Measurements from ENCODE around the gene KCNIP1. TPM values are rescaled to one million over a fixed set of nuclear protein-coding genes. Genes with fewer than 3 reads are reported as not detected.

KCNIP1 gene
- polyA plus RNA-seq, 3 donors, result 0.09 to 0.79 (median 0.18) TPM

GRCh38 chr5:170499621-170500020 lies 4.2 kb upstream of the KCNIP1 start:
- no peak overlapping the region for H3K27ac ChIP-seq (ENCODE audit: low read depth, low read length)
- 93 to 96% (median 95%) methylated on average over 2 of the region's 2 CpGs for WGBS, 3 donors

- 79 to 90% (median 88%) methylated on average over 1 of the region's 1 CpG for WGBS, 3 donors
- no peak overlapping the region for H3K27ac ChIP-seq (ENCODE audit: low read depth, low read length)
Measured at GRCh38 chr5:170501361-170501760, 2.5 kb upstream of the KCNIP1 start.

DNA sequence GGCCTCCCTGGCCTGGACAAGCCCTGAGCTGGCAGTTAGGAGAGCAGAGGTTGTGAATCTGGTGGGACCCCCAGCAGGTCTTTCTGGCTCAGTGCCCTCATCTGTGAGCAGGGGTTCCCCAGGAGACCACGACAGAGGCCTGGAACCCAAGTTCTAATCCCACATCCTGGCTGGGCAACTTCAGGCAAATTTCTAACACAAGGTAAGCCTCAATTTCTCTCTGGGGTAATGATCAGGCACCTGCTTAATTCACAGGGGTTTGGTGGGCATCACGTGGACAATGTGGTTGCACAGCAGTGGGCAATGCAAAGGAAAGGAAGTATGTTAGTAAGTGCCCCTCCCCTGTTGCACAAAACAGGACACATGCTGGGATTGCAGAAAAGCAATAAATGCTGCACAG lies 1.9 kb upstream of the KCNIP1 start:
- H3K27ac ChIP-seq (ENCODE audit: low read depth, low read length), result no peak overlapping the region
- WGBS, 3 donors, result 57 to 78% (median 64%) methylated on average over 2 of the region's 2 CpGs

DNA sequence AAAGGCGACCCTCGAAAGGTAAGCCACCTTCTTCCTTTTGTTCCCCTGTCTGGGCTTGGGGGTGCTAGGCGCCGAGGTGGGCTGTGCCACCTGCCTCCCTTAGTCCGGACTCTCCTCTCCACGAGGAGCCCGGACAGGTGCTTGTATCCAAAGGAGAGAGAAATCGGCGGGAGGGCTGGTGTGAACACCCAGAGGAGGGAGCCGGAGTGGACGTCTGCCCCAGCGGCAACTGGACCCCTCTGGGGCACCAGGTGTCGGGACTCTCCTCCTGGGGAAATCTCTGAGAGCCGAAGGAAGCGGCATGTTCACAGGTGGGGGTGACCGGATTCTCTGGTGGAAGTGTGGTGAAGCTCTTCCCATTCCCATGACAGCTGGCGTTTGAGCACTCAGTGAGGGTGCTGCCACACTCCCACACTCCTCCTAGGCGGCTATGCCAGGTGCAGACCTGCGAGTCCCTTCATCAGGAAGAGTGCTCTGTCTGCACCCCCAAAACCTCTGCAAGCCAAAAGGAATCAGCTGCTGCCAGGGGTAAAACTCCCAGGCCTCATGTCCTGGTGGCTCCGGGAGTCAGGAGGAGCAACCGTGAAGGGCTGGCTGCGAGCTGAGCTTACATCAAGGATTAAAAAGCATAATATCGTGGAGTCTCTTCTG lies 921 bp downstream of the KCNIP1 start:
- WGBS, 3 donors, result 53 to 89% (median 84%) methylated on average over 23 of the region's 23 CpGs
- H3K27ac ChIP-seq (ENCODE audit: low read depth, low read length), result no peak overlapping the region

DNA sequence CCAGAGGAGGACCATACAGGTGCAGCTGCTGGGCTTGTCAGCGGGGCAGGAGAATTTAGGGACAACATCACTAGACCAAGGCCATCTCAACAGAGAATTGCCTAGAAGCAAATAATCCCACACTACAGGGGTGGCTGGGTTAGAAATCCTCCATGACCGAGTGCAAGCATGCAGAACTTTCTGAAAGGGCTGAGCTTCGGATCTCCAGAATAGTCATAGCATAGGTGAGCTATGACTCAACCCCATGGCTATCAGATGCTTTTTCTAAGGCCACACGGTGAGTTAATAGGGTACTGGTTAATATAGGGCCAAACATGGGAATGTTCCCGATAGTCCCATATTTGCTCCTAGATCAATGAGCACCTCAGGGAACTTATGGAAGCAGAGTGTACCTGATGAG lies 4.2 kb downstream of the KCNIP1 start:
- H3K27ac ChIP-seq (ENCODE audit: low read depth, low read length), result no peak overlapping the region
- 78 to 94% (median 85%) methylated on average over 5 of the region's 5 CpGs for WGBS, 3 donors

- no peak overlapping the region for H3K27ac ChIP-seq (ENCODE audit: low read depth, low read length)
- WGBS, 3 donors, result 69 to 73% (median 72%) methylated on average over 8 of the region's 8 CpGs
Measured at GRCh38 chr5:170508660-170509347, 5.0 kb downstream of the KCNIP1 start.

- WGBS, 3 donors, result 89 to 97% (median 90%) methylated on average over 1 of the region's 1 CpG
- no peak overlapping the region for H3K27ac ChIP-seq (ENCODE audit: low read depth, low read length)
Measured at GRCh38 chr5:170509348-170509660, 5.5 kb downstream of the KCNIP1 start.

GRCh38 chr5:170510126-170510525 lies 6.3 kb downstream of the KCNIP1 start:
- no peak overlapping the region for H3K27ac ChIP-seq (ENCODE audit: low read depth, low read length)
- 89 to 95% (median 95%) methylated on average over 7 of the region's 7 CpGs for whole genome bisulfite sequencing, 3 donors

DNA sequence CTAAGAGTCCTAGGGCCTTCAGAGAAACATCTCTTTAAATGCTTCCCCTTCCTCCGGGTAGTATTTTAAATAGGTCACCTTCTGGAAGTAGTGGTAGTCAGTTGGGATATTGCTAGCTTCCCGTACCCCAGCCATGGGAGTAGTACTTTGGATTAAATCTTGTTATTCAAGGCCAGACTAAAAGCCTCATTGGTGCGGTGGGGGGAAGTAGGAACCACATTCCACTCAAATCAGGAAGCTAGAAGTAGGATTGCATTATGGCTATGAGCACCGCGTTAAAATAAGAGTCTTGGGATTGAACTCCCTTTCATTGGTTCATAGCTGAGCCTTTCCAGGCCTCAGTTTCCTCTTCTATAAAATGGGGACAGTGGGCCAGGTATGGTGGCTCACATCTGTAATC lies 6.7 kb downstream of the KCNIP1 start:
- no peak overlapping the region for H3K27ac ChIP-seq (ENCODE audit: low read depth, low read length)
- 68 to 88% (median 69%) methylated on average over 5 of the region's 5 CpGs for WGBS, 3 donors

DNA sequence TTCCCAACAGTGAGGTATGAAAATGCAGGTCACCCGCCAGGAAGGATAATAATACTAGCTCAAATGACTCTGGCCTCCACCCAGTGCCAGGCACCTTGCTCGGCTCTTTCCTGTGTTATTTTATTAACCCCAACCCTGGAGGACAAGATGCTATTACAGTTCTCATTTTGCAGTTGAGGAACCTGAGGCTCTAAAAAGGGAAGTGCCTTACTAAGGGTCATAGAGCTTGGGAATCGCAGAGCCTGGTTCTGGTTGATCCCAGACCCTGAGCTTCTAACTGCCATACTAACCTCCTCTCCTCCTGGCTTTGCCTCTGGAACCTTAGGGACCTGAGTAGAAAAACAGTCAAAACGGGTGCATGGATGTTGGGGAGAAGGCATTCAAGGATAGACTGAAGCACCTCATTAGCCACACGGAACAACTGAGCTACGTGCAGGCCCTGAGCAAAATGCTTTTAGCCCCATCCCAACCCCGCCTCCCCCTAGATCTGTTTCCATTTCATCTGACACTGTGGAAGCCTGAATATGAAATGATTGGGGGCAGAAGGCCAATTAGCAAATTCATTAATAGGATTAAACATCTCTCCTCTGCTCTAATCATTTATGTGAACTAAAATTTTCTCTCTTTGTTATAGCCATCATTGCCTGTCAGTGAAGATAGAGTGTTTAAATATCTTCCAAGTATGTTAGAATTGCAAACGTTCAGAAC lies 7.9 kb downstream of the KCNIP1 start:
- 80 to 87% (median 83%) methylated on average over 8 of the region's 8 CpGs for WGBS, 3 donors
- no peak overlapping the region for H3K27ac ChIP-seq (ENCODE audit: low read depth, low read length)

GRCh38 chr5:170513856-170514525 lies 10.2 kb downstream of the KCNIP1 start:
- 77 to 93% (median 88%) methylated on average over 5 of the region's 5 CpGs for WGBS, 3 donors
- H3K27ac ChIP-seq (ENCODE audit: low read depth, low read length), result no peak overlapping the region

DNA sequence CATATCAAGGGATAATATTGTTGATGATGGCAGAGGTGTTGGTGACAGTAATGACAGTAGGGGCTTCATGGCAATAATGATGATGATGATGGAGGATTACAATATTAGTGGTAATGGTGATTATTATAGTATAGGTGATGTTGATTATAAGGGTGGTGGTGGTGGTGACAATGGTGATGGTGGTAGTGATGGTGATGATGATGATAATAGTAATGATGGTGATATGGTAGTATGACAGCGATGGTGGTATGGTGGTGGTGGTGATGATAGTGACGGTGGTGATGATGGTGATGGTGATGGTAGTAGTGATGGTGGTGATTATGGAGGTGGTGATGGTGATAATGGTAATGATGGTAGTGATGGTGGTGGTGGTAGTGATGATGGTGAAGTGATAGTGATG lies 13.6 kb downstream of the KCNIP1 start:
- 77 to 98% (median 94%) methylated on average over 2 of the region's 2 CpGs for WGBS, 3 donors
- H3K27ac ChIP-seq (ENCODE audit: low read depth, low read length), result no peak overlapping the region

DNA sequence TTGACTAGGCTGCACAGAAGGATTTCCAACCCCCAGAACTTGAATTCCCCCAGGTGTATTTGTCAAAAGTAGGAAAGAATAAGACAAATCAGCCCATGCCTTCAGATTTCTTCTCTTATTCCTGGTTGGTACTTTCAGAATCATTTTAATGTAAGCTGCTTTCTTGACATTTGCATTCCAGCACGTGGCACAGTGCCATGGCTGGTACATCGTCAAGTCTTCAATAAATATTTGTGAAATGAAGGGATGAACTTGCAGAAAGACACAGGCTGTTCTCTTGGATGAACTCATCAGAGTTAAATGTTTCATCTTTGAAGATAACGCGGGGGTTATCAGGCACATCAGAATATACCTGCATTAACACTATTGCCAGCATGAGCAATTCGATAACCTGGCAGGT lies 14.5 kb downstream of the KCNIP1 start:
- 73 to 85% (median 82%) methylated on average over 5 of the region's 5 CpGs for WGBS, 3 donors
- H3K27ac ChIP-seq (ENCODE audit: low read depth, low read length), result no peak overlapping the region

DNA sequence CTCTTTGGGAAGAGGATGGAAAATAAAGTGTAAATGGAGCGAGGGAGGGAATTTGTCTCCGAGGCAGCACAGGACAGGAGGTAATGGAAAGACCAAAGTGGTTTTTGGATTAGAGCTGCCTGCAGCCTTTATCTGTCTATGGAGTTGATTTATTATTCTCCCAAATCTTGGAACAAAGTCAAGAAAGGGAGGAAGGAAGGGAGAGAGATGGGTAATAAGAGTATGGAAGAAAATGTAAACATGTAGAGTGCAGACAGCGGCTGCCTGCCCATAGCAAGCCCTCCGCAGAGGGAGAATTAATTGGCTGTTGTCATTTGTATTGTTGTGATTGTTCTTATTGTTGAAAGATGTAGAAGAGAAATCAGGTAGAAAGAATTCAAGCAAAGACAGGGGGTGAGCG lies 15.7 kb downstream of the KCNIP1 start:
- WGBS, 3 donors, result 69 to 76% (median 75%) methylated on average over 5 of the region's 5 CpGs
- H3K27ac ChIP-seq (ENCODE audit: low read depth, low read length), result no peak overlapping the region

DNA sequence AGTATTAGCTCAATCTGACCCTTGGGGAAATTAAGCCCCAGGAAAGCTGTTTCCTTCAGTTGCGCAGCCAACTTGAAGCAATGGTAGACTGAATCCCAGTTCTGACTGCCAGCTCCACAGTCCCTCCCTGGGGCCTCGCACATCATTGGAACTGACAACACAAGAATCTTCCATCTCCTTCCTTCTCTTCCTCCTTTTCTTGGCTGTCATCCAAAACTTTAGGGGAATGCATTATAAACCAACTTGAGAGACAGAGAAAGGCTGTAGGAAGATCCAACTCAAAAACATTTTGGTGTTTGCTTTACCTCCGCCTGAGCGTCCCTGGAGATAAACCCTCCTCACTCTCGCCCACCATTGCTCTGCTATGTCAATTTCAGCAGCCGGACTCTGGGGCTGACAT lies 16.6 kb downstream of the KCNIP1 start:
- WGBS, 3 donors, result 57 to 70% (median 59%) methylated on average over 6 of the region's 6 CpGs
- H3K27ac ChIP-seq (ENCODE audit: low read depth, low read length), result no peak overlapping the region

- no peak overlapping the region for H3K27ac ChIP-seq (ENCODE audit: low read depth, low read length)
- WGBS, 3 donors, result 41 to 53% (median 52%) methylated on average over 10 of the region's 10 CpGs
Measured at GRCh38 chr5:170522211-170523141, 18.7 kb downstream of the KCNIP1 start.

DNA sequence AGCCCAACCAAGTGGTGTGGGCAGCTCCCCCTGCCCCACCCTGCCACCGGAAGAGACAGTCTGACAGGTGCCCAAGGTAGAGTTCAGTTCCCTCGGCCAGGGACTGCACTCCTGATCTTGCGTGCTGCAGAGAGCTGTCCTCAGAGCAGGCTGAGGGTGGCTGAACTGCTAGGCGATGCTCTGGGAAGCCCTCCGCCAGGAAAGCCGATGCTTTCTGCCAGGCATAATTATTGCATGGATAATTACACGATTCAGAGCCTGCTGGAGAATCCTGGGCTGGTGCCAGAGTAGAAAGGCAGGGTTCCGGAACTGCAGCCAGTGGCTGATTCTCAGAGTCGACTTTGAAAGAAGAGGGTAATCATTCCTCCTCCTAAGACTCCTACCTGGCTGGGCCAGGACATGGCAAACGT lies 19.3 kb downstream of the KCNIP1 start:
- WGBS, 3 donors, result 25 to 42% (median 40%) methylated on average over 10 of the region's 10 CpGs
- no peak overlapping the region for H3K27ac ChIP-seq (ENCODE audit: low read depth, low read length)

DNA sequence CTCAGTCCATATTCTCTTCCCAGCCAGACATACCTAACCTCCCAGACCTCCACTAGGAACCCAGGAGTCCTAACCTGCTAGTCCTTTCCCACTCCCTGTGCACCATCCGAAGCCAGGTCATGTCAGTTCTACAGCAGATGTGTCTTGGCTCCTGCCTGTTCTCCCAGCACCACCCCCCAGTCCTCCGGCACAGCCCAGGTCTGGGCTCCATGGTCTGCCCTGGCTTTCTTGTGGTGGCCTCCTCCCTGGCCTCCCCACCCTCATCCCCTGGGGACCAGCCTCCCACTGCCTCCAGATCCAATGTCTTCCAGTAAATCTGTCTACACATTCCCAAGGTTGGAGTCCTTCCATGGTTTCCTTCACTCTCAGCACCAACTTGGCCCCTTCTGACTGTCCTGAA lies 20.0 kb downstream of the KCNIP1 start:
- no peak overlapping the region for H3K27ac ChIP-seq (ENCODE audit: low read depth, low read length)
- WGBS, 3 donors, result 80 to 85% (median 83%) methylated on average over 2 of the region's 2 CpGs

All from adipose tissue (tissue), 3 donors.